HCT116 (cell line): Measurements from ENCODE around the gene LDAF1. TPM values are rescaled to one million over a fixed set of nuclear protein-coding genes. Genes with fewer than 3 reads are reported as not detected.

ENCODE experiments used
- ATAC-seq: fragments of 200-7000 bp; cut with Tn5 transposase; 2 replicates; pipeline ENCODE4 v1.9.1; 2020; ENCODE audit warnings: mild to moderate bottlenecking, moderate library complexity
- BruUV-seq: library from RNA; stranded (reverse); fragments of 400-500 nt; replicated peaks from 2 replicates; lab custom pipeline; 2021; lab: Mats Ljungman, UMichigan
- CTCF ChIA-PET: fragments of 300-600 bp; sonication (Branson Sonifier 250); formaldehyde crosslinking; loops from one replicate; lab custom pipeline; 2021; ENCODE audit warnings: antibody characterized with exemption; lab: Charles Lee
- POLR2A ChIA-PET: fragments of 300-600, 350-600 bp; sonication (Branson Sonifier 250); formaldehyde crosslinking; loops from one replicate; lab custom pipeline; 2021; ENCODE audit warnings: antibody characterized with exemption; lab: Charles Lee
- RAD21 ChIA-PET, 2 experiments: fragments of 300-600 bp; sonication (Branson Sonifier 250); formaldehyde crosslinking; loops; one replicate each; lab custom pipeline; 2023; ENCODE audit warnings: low total read pairs in 2 of 2; ENCODE audit not compliant: uncharacterized antibody in 2 of 2, unreplicated experiment in 2 of 2, low non-redundant PET in 1 of 2; lab: Charles Lee
- DNase-seq: peaks from one replicate; pipeline ENCODE4 v3.0.0-alpha.2; 2010; ENCODE audit warnings: low read depth, low spot score
- H2AFZ ChIP-seq: fragments of 200-600 bp; shearing (Covaris generic), sonication (generic); 2 replicates; pipeline ENCODE4 v1.6.1; 2017; ENCODE audit warnings: low read depth, mixed run types, mixed read lengths, antibody characterized with exemption, low read length; ENCODE audit not compliant: poor library complexity, severe bottlenecking
- H3K27ac ChIP-seq: 2 replicates; pipeline ENCODE4 v1.5.1; 2012; ENCODE audit warnings: low read depth, low read length
- H3K27me3 ChIP-seq: fragments of 200-600 bp; sonication (generic); 2 replicates; pipeline ENCODE4 v1.6.1; 2016; ENCODE audit warnings: mixed run types, low read length, mixed read lengths; ENCODE audit not compliant: insufficient read depth
- H3K36me3 ChIP-seq, 2 experiments: fragments of 200-500 bp in 1 of 2; fragments of 200-600 bp in 1 of 2; sonication (Bioruptor generic) in 1 of 2; sonication (generic) in 1 of 2; 2 replicates each; pipeline versions ENCODE4 v1.5.1 to v1.6.1; 2014 to 2016; ENCODE audit warnings: low read length in 2 of 2, inconsistent platforms in 1 of 2, mixed read lengths in 1 of 2, mixed run types in 1 of 2; ENCODE audit not compliant: insufficient read depth in 2 of 2, control insufficient read depth in 1 of 2
- H3K4me1 ChIP-seq, 2 experiments: fragments of 200-600 bp in 1 of 2; sonication (generic) in 1 of 2; 2 replicates each; pipeline versions ENCODE4 v1.5.1 to v1.6.1; 2012 to 2017; ENCODE audit warnings: low read length in 2 of 2, inconsistent platforms in 1 of 2, mild to moderate bottlenecking in 1 of 2, mixed read lengths in 1 of 2, mixed run types in 1 of 2, moderate library complexity in 1 of 2; ENCODE audit not compliant: insufficient read depth in 2 of 2, control insufficient read depth in 1 of 2
- H3K4me2 ChIP-seq: fragments of 200-600 bp; sonication (generic); 2 replicates; pipeline ENCODE4 v1.6.1; 2017; ENCODE audit warnings: mixed run types, low read length, mixed read lengths
- H3K4me3 ChIP-seq, 2 experiments: fragments of 200-600 bp in 1 of 2; sonication (generic) in 1 of 2; replicated peaks in 1 of 2; 2 replicates each; pipeline ENCODE4 v1.5.1; 2011 to 2016; ENCODE audit warnings: low read length in 2 of 2, control low read depth in 1 of 2, low read depth in 1 of 2, mild to moderate bottlenecking in 1 of 2, mixed read lengths in 1 of 2, mixed run types in 1 of 2
- H3K79me2 ChIP-seq: fragments of 200-600 bp; sonication (generic); 2 replicates; pipeline ENCODE4 v1.6.1; 2017; ENCODE audit warnings: mild to moderate bottlenecking, mixed run types, low read length, moderate library complexity, mixed read lengths; ENCODE audit not compliant: insufficient read depth
- H3K9ac ChIP-seq: fragments of 200-600 bp; sonication (generic); 2 replicates; pipeline ENCODE4 v1.6.1; 2016; ENCODE audit warnings: low read length, mixed read lengths
- H3K9me2 ChIP-seq: fragments of 200-600 bp; sonication (generic), shearing (Covaris generic); 2 replicates; pipeline ENCODE4 v1.6.1; 2017; ENCODE audit warnings: mixed run types, mild to moderate bottlenecking, moderate library complexity; ENCODE audit not compliant: insufficient read depth
- H3K9me3 ChIP-seq, 2 experiments: fragments of 200-500 bp in 1 of 2; fragments of 200-600 bp in 1 of 2; sonication (Bioruptor generic) in 1 of 2; sonication (generic) in 1 of 2; 2 replicates each; pipeline ENCODE4 v1.6.1; 2014 to 2017; ENCODE audit warnings: low read length in 2 of 2, mixed read lengths in 2 of 2, inconsistent platforms in 1 of 2, low read depth in 1 of 2, mild to moderate bottlenecking in 1 of 2, mixed run types in 1 of 2, moderate library complexity in 1 of 2; ENCODE audit not compliant: control insufficient read depth in 1 of 2, insufficient read depth in 1 of 2
- H4K20me1 ChIP-seq: fragments of 200-600 bp; sonication (generic), shearing (Covaris generic); 2 replicates; pipeline ENCODE4 v1.6.1; 2017; ENCODE audit warnings: mixed run types, mild to moderate bottlenecking, moderate library complexity; ENCODE audit not compliant: insufficient read depth
- ATF3 ChIP-seq: IDR thresholded peaks from 2 replicates; pipeline ENCODE4 v1.6.1; 2012
- ELF1 ChIP-seq: IDR thresholded peaks from 2 replicates; pipeline ENCODE4 v1.6.1; 2012; ENCODE audit warnings: low read depth, borderline replicate concordance
- EZH2 ChIP-seq: fragments of 200-600 bp; sonication (generic); IDR thresholded peaks from 2 replicates; pipeline ENCODE4 v1.6.1; 2017; ENCODE audit warnings: antibody characterized with exemption, mixed run types
- EZH2phosphoT487 ChIP-seq: fragments of 200-600 bp; IDR thresholded peaks from 2 replicates; pipeline ENCODE4 v1.6.1; 2018; ENCODE audit warnings: antibody characterized with exemption, borderline replicate concordance
- JUND ChIP-seq: IDR thresholded peaks from 2 replicates; pipeline ENCODE4 v1.6.1; 2012
- POLR2A ChIP-seq: IDR thresholded peaks from 2 replicates; pipeline ENCODE4 v1.7.0; 2011; ENCODE audit warnings: borderline replicate concordance; ENCODE audit not compliant: insufficient read depth, insufficient read length; ENCODE audit errors: extremely low read depth
- POLR2AphosphoS5 ChIP-seq: IDR thresholded peaks from 2 replicates; pipeline ENCODE4 v1.6.1; 2011; ENCODE audit warnings: mild to moderate bottlenecking, low read depth, low read length, moderate library complexity
- SIN3A ChIP-seq: IDR thresholded peaks from 2 replicates; pipeline ENCODE4 v1.6.1; 2012; ENCODE audit warnings: low read depth
- SRF ChIP-seq: IDR thresholded peaks from 2 replicates; pipeline ENCODE4 v1.6.1; 2012; ENCODE audit warnings: low read depth
- intact Hi-C: fragments of 100-400 bp; cut with micrococcal nuclease; formaldehyde crosslinking; loops from 2 replicates; pipeline ENCODE4 v1.10.0; 2022
- total RNA-seq: library from RNA; stranded (reverse); gene quantifications from one replicate; pipeline ENCODE4 v1.2.1, GENCODE V29; 2021; ENCODE audit not compliant: unreplicated experiment
- TF ChIP-seq, protein P1 (sequence below): IDR thresholded peaks from 2 replicates; pipeline ENCODE4 v1.6.1; 2012; ENCODE audit warnings: low read depth
- TF ChIP-seq, protein P2 (sequence below), 3 experiments: fragments of 200-600 bp in 1 of 3; sonication (generic) in 1 of 3; IDR thresholded peaks in 2 of 3; conservative IDR thresholded peaks in 1 of 3; 2 replicates each; pipeline ENCODE4 v1.5.1; 2012 to 2017; ENCODE audit warnings: low read depth in 2 of 3, low read length in 2 of 3, antibody characterized with exemption in 1 of 3, borderline replicate concordance in 1 of 3, control low read depth in 1 of 3, mild to moderate bottlenecking in 1 of 3, mixed read lengths in 1 of 3, mixed run types in 1 of 3, moderate library complexity in 1 of 3; ENCODE audit not compliant: insufficient read depth in 1 of 3

Gene LDAF1
- total RNA-seq, 1 experiment from 2014 or later, result 30.0 TPM

DNA sequence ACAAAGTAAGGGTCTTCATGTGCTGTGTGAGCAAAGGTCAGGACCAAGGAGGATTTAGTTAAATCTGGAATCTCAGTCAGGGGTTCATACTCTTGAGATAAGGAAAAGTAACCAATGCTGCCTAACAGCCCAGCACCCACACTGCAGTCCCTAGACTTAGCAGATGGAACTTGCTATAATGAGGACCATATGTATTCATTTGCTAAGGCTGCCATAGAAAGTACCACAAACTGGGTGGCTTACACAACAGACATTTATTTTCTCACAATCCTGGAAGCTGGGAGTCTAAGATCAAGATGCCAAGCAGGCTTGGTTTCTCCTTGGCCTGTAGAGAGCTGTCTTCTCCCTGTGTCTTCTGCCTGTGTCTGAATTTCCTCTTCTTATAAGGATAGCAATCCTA is 32.1 kb downstream of the LDAF1 start:
- no TSS peak for BruUV-seq
- H3K27me3 ChIP-seq, result no peaks in the 10 kb centered on the region
- peaks cover 8 to 17% of the 10 kb centered on the region in 2 experiments; a peak in 3 of 4 replicates for H3K4me1 ChIP-seq
- H3K9ac ChIP-seq, result no peak overlapping the region
- no peaks in the 10 kb centered on the region for H3K36me3 ChIP-seq
- no peaks in the 10 kb centered on the region for H3K9me3 ChIP-seq
- H2AFZ ChIP-seq, result no peak overlapping the region
- no peak overlapping the region for H3K27ac ChIP-seq
- H3K4me2 ChIP-seq, result no peak overlapping the region
- DNase-seq (no peak), ATAC-seq (no peak)
- no peak overlapping the region for H3K4me3 ChIP-seq
- CTCF ChIA-PET, result interaction anchor here (5.9 kb wide), 1 partner anchor 110 kb away, joined by 101 read pairs; no protein-coding TSS in a partner anchor
- RAD21 ChIA-PET, result no interaction called here
- intact Hi-C loops, result no loop called here
- H3K9me2 ChIP-seq, result no peaks in the 10 kb centered on the region
- no peaks in the 10 kb centered on the region for H3K79me2 ChIP-seq
- no peaks in the 10 kb centered on the region for H4K20me1 ChIP-seq
- TF ChIP-seq SRF (no peak), SIN3A (no peak), EZH2 (no peak), ELF1 (no peak), POLR2A (no peak), EZH2phosphoT487 (no peak), JUND (no peak), POLR2AphosphoS5 (no peak), ATF3 (no peak)
- TF ChIP-seq, protein P1, sequence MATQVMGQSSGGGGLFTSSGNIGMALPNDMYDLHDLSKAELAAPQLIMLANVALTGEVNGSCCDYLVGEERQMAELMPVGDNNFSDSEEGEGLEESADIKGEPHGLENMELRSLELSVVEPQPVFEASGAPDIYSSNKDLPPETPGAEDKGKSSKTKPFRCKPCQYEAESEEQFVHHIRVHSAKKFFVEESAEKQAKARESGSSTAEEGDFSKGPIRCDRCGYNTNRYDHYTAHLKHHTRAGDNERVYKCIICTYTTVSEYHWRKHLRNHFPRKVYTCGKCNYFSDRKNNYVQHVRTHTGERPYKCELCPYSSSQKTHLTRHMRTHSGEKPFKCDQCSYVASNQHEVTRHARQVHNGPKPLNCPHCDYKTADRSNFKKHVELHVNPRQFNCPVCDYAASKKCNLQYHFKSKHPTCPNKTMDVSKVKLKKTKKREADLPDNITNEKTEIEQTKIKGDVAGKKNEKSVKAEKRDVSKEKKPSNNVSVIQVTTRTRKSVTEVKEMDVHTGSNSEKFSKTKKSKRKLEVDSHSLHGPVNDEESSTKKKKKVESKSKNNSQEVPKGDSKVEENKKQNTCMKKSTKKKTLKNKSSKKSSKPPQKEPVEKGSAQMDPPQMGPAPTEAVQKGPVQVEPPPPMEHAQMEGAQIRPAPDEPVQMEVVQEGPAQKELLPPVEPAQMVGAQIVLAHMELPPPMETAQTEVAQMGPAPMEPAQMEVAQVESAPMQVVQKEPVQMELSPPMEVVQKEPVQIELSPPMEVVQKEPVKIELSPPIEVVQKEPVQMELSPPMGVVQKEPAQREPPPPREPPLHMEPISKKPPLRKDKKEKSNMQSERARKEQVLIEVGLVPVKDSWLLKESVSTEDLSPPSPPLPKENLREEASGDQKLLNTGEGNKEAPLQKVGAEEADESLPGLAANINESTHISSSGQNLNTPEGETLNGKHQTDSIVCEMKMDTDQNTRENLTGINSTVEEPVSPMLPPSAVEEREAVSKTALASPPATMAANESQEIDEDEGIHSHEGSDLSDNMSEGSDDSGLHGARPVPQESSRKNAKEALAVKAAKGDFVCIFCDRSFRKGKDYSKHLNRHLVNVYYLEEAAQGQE, result no peak
- TF ChIP-seq, protein P2, sequence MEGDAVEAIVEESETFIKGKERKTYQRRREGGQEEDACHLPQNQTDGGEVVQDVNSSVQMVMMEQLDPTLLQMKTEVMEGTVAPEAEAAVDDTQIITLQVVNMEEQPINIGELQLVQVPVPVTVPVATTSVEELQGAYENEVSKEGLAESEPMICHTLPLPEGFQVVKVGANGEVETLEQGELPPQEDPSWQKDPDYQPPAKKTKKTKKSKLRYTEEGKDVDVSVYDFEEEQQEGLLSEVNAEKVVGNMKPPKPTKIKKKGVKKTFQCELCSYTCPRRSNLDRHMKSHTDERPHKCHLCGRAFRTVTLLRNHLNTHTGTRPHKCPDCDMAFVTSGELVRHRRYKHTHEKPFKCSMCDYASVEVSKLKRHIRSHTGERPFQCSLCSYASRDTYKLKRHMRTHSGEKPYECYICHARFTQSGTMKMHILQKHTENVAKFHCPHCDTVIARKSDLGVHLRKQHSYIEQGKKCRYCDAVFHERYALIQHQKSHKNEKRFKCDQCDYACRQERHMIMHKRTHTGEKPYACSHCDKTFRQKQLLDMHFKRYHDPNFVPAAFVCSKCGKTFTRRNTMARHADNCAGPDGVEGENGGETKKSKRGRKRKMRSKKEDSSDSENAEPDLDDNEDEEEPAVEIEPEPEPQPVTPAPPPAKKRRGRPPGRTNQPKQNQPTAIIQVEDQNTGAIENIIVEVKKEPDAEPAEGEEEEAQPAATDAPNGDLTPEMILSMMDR (IDR thresholded peaks at IDR 0.05 in 2 of 3, conservative IDR thresholded peaks at IDR 0.05 in 1 of 3; ENCODE audit: borderline replicate concordance in 1 of 3, insufficient read depth in 1 of 3, low read depth in 2 of 3, low read length in 2 of 3), result no peak
- POLR2A ChIA-PET, result no interaction called here
